ENCODE measurements around the gene KIRREL1.
A peak's percentile ranks its signal among the peaks of the same experiment; 100 is the strongest.

KIRREL1 gene

GRCh38 chr1:158007667-158008386, 14.4 kb downstream of the KIRREL1 start:
- no peak for DNase-seq (ENCODE audit: low read depth, low spot score)
- H3K27me3 ChIP-seq (ENCODE audit: insufficient read depth, insufficient read length): no peaks in the 10 kb centered on the region
- peaks cover 72% of the 10 kb centered on the region for H3K36me3 ChIP-seq (ENCODE audit: insufficient read depth, insufficient read length, low read length)
- H3K9me3 ChIP-seq (ENCODE audit: insufficient read depth, low read length): no peaks in the 10 kb centered on the region
- H3K9ac ChIP-seq (ENCODE audit: insufficient read length, low read depth): no peak overlapping the region
- H3K4me1 ChIP-seq (ENCODE audit: insufficient read depth, insufficient read length): peaks cover 37% of the 10 kb centered on the region
- no peak overlapping the region for H3K4me3 ChIP-seq (ENCODE audit: insufficient read length, low read depth)
- TF ChIP-seq SUZ12 (IDR thresholded peaks at IDR 0.05; ENCODE audit: extremely low read depth, insufficient read depth, insufficient read length) (no peak), ZNF274 (IDR thresholded peaks at IDR 0.05; ENCODE audit: low read depth, low read length) (no peak), YY1 (IDR thresholded peaks at IDR 0.05; ENCODE audit: insufficient read depth, insufficient read length) (no peak)

- TF ChIP-seq SUZ12 (IDR thresholded peaks at IDR 0.05; ENCODE audit: extremely low read depth, insufficient read depth, insufficient read length) (no peak), ZNF274 (IDR thresholded peaks at IDR 0.05; ENCODE audit: low read depth, low read length) (no peak), YY1 (IDR thresholded peaks at IDR 0.05; ENCODE audit: insufficient read depth, insufficient read length) (no peak)
- Histone ChIP-seq H3K36me3 (ENCODE audit: insufficient read depth, insufficient read length, low read length) (peaks cover 73% of the 10 kb centered on the region), H3K27me3 (ENCODE audit: insufficient read depth, insufficient read length) (no peaks in the 10 kb centered on the region), H3K9me3 (ENCODE audit: insufficient read depth, low read length) (no peaks in the 10 kb centered on the region), H3K4me1 (ENCODE audit: insufficient read depth, insufficient read length) (peaks cover 35% of the 10 kb centered on the region), H3K9ac (ENCODE audit: insufficient read length, low read depth) (no peak overlapping the region), H3K4me3 (ENCODE audit: insufficient read length, low read depth) (no peak overlapping the region)
- no peak for DNase-seq (ENCODE audit: low read depth, low spot score)
These were observed 15.2 kb downstream of the KIRREL1 start for GRCh38 chr1:158008630-158009029.

- TF ChIP-seq YY1 (IDR thresholded peaks at IDR 0.05; ENCODE audit: insufficient read depth, insufficient read length) (no peak), ZNF274 (IDR thresholded peaks at IDR 0.05; ENCODE audit: low read depth, low read length) (no peak), SUZ12 (IDR thresholded peaks at IDR 0.05; ENCODE audit: extremely low read depth, insufficient read depth, insufficient read length) (no peak)
- H3K27me3 ChIP-seq (ENCODE audit: insufficient read depth, insufficient read length): no peaks in the 10 kb centered on the region
- H3K4me3 ChIP-seq (ENCODE audit: insufficient read length, low read depth): no peak overlapping the region
- H3K9ac ChIP-seq (ENCODE audit: insufficient read length, low read depth): peak overlapping the region; percentile 6
- peaks cover 57% of the 10 kb centered on the region for H3K36me3 ChIP-seq (ENCODE audit: insufficient read depth, insufficient read length, low read length)
- peaks cover 39% of the 10 kb centered on the region for H3K4me1 ChIP-seq (ENCODE audit: insufficient read depth, insufficient read length)
- no peak for DNase-seq (ENCODE audit: low read depth, low spot score)
- H3K9me3 ChIP-seq (ENCODE audit: insufficient read depth, low read length): no peaks in the 10 kb centered on the region
These were observed 18.3 kb downstream of the KIRREL1 start for GRCh38 chr1:158011714-158012113.

- Histone ChIP-seq H3K9me3 (ENCODE audit: insufficient read depth, low read length) (no peaks in the 10 kb centered on the region), H3K27me3 (ENCODE audit: insufficient read depth, insufficient read length) (no peaks in the 10 kb centered on the region), H3K4me1 (ENCODE audit: insufficient read depth, insufficient read length) (peaks cover 31% of the 10 kb centered on the region), H3K9ac (ENCODE audit: insufficient read length, low read depth) (no peak overlapping the region), H3K36me3 (ENCODE audit: insufficient read depth, insufficient read length, low read length) (peaks cover 44% of the 10 kb centered on the region), H3K4me3 (ENCODE audit: insufficient read length, low read depth) (no peak overlapping the region)
- TF ChIP-seq SUZ12 (IDR thresholded peaks at IDR 0.05; ENCODE audit: extremely low read depth, insufficient read depth, insufficient read length) (no peak), ZNF274 (IDR thresholded peaks at IDR 0.05; ENCODE audit: low read depth, low read length) (no peak), YY1 (IDR thresholded peaks at IDR 0.05; ENCODE audit: insufficient read depth, insufficient read length) (no peak)
- no peak for DNase-seq (ENCODE audit: low read depth, low spot score)
These were observed 20.6 kb downstream of the KIRREL1 start for GRCh38 chr1:158013840-158014730.

- Histone ChIP-seq H3K4me3 (ENCODE audit: insufficient read length, low read depth) (no peak overlapping the region), H3K27me3 (ENCODE audit: insufficient read depth, insufficient read length) (no peaks in the 10 kb centered on the region), H3K9me3 (ENCODE audit: insufficient read depth, low read length) (no peaks in the 10 kb centered on the region), H3K36me3 (ENCODE audit: insufficient read depth, insufficient read length, low read length) (peaks cover 42% of the 10 kb centered on the region), H3K9ac (ENCODE audit: insufficient read length, low read depth) (no peak overlapping the region), H3K4me1 (ENCODE audit: insufficient read depth, insufficient read length) (peaks cover 30% of the 10 kb centered on the region)
- no peak for TF ChIP-seq SUZ12 (IDR thresholded peaks at IDR 0.05; ENCODE audit: extremely low read depth, insufficient read depth, insufficient read length)
- no peak for TF ChIP-seq YY1 (IDR thresholded peaks at IDR 0.05; ENCODE audit: insufficient read depth, insufficient read length)
- no peak for TF ChIP-seq ZNF274 (IDR thresholded peaks at IDR 0.05; ENCODE audit: low read depth, low read length)
- no peak for DNase-seq (ENCODE audit: low read depth, low spot score)
These were observed 21.4 kb downstream of the KIRREL1 start for GRCh38 chr1:158014731-158015320.

GRCh38 chr1:158016651-158017335, 23.3 kb downstream of the KIRREL1 start:
- no peaks in the 10 kb centered on the region for H3K27me3 ChIP-seq (ENCODE audit: insufficient read depth, insufficient read length)
- TF ChIP-seq YY1 (IDR thresholded peaks at IDR 0.05; ENCODE audit: insufficient read depth, insufficient read length): no peak
- no peak for TF ChIP-seq ZNF274 (IDR thresholded peaks at IDR 0.05; ENCODE audit: low read depth, low read length)
- TF ChIP-seq SUZ12 (IDR thresholded peaks at IDR 0.05; ENCODE audit: extremely low read depth, insufficient read depth, insufficient read length): no peak
- peaks cover 36% of the 10 kb centered on the region for H3K36me3 ChIP-seq (ENCODE audit: insufficient read depth, insufficient read length, low read length)
- no peaks in the 10 kb centered on the region for H3K9me3 ChIP-seq (ENCODE audit: insufficient read depth, low read length)
- no peak for DNase-seq (ENCODE audit: low read depth, low spot score)
- no peak overlapping the region for H3K9ac ChIP-seq (ENCODE audit: insufficient read length, low read depth)
- H3K4me1 ChIP-seq (ENCODE audit: insufficient read depth, insufficient read length): peaks cover 22% of the 10 kb centered on the region
- no peak overlapping the region for H3K4me3 ChIP-seq (ENCODE audit: insufficient read length, low read depth)

All from NT2/D1 (cell line).